Neural progenitor cell (in vitro differentiated cells): ENCODE data around the gene CACNA1D. TPM values are rescaled to one million over a fixed set of nuclear protein-coding genes. Genes with fewer than 3 reads are reported as not detected.

Experiments
- DNase-seq: peaks from one replicate; pipeline ENCODE4 v3.0.0-alpha.2; 2016; ENCODE audit warnings: low spot score
- H2AFZ ChIP-seq: fragments of 200-600 bp; sonication (generic); replicated peaks from 2 replicates; pipeline ENCODE4 v1.6.1; 2016; ENCODE audit warnings: antibody characterized with exemption
- H3F3A ChIP-seq: fragments of 200-600 bp; sonication (generic); 2 replicates; pipeline ENCODE4 v1.6.1; 2016; ENCODE audit warnings: antibody characterized with exemption, low read depth
- H3K27ac ChIP-seq: fragments of 200-600 bp; sonication (generic); 2 replicates; pipeline ENCODE4 v1.5.1; 2016; ENCODE audit warnings: mild to moderate bottlenecking
- H3K27me3 ChIP-seq: fragments of 200-600 bp; sonication (generic); 2 replicates; pipeline ENCODE4 v1.6.1; 2016; ENCODE audit warnings: mild to moderate bottlenecking, moderate library complexity
- H3K36me3 ChIP-seq: fragments of 200-600 bp; sonication (generic); 2 replicates; pipeline ENCODE4 v1.5.1; 2016
- H3K4me1 ChIP-seq: fragments of 200-600 bp; sonication (generic); 2 replicates; pipeline ENCODE4 v1.6.1; 2016; ENCODE audit warnings: mixed run types
- H3K4me2 ChIP-seq: fragments of 200-600 bp; sonication (generic); 2 replicates; pipeline ENCODE4 v1.6.1; 2016
- H3K4me3 ChIP-seq: fragments of 200-600 bp; sonication (generic); 2 replicates; pipeline ENCODE4 v1.5.1; 2016
- H3K79me2 ChIP-seq: fragments of 200-600 bp; sonication (generic); 2 replicates; pipeline ENCODE4 v1.6.1; 2016; ENCODE audit warnings: low read depth
- H3K9ac ChIP-seq: fragments of 200-600 bp; sonication (generic); 2 replicates; pipeline ENCODE4 v1.6.1; 2016
- H3K9me3 ChIP-seq: fragments of 200-600 bp; sonication (generic); 2 replicates; pipeline ENCODE4 v1.5.1; 2016; ENCODE audit warnings: low read depth
- H4K20me1 ChIP-seq: fragments of 200-600 bp; sonication (generic); 2 replicates; pipeline ENCODE4 v1.6.1; 2016; ENCODE audit warnings: low read depth
- H3K27ac Mint-ChIP-seq: 3 replicates; pipeline ENCODE4 v1.8.0; 2021; ENCODE audit warnings: mixed read lengths
- H3K27me3 Mint-ChIP-seq: 2 replicates; pipeline ENCODE4 v1.8.0; 2022; ENCODE audit warnings: low read depth, mild to moderate bottlenecking, inconsistent platforms, moderate library complexity, mixed read lengths; ENCODE audit not compliant: insufficient read depth
- H3K36me3 Mint-ChIP-seq: 3 replicates; pipeline ENCODE4 v1.8.0; 2021; ENCODE audit warnings: mixed read lengths
- H3K4me1 Mint-ChIP-seq: 3 replicates; pipeline ENCODE4 v1.8.0; 2021; ENCODE audit warnings: mixed read lengths
- H3K4me3 Mint-ChIP-seq: 3 replicates; pipeline ENCODE4 v1.8.0; 2021; ENCODE audit warnings: mild to moderate bottlenecking, moderate library complexity, mixed read lengths
- H3K9me3 Mint-ChIP-seq: 3 replicates; pipeline ENCODE4 v1.8.0; 2020; ENCODE audit warnings: mixed read lengths
- EZH2 ChIP-seq: fragments of 200-600 bp; sonication (generic); IDR thresholded peaks from 2 replicates; pipeline ENCODE4 v1.6.1; 2017; ENCODE audit warnings: antibody characterized with exemption, mild to moderate bottlenecking, moderate library complexity
- EZH2phosphoT487 ChIP-seq: fragments of 200-600 bp; sonication (generic); IDR thresholded peaks from 2 replicates; pipeline ENCODE4 v1.6.1; 2017; ENCODE audit warnings: antibody characterized with exemption
- total RNA-seq: library from RNA; depleted of rRNA; stranded (reverse); fragments of >200 nt; gene quantifications from 2 replicates; pipeline ENCODE4 v1.2.3, GENCODE V29; 2015; ENCODE audit warnings: low replicate concordance
- TF ChIP-seq, protein P1 (sequence below): fragments of 200-600 bp; sonication (generic); IDR thresholded peaks from 2 replicates; pipeline ENCODE4 v1.5.1; 2017; ENCODE audit warnings: antibody characterized with exemption, mild to moderate bottlenecking

Gene CACNA1D
- total RNA-seq, 1 donor from 2014 or later: 4.7 TPM

DNA sequence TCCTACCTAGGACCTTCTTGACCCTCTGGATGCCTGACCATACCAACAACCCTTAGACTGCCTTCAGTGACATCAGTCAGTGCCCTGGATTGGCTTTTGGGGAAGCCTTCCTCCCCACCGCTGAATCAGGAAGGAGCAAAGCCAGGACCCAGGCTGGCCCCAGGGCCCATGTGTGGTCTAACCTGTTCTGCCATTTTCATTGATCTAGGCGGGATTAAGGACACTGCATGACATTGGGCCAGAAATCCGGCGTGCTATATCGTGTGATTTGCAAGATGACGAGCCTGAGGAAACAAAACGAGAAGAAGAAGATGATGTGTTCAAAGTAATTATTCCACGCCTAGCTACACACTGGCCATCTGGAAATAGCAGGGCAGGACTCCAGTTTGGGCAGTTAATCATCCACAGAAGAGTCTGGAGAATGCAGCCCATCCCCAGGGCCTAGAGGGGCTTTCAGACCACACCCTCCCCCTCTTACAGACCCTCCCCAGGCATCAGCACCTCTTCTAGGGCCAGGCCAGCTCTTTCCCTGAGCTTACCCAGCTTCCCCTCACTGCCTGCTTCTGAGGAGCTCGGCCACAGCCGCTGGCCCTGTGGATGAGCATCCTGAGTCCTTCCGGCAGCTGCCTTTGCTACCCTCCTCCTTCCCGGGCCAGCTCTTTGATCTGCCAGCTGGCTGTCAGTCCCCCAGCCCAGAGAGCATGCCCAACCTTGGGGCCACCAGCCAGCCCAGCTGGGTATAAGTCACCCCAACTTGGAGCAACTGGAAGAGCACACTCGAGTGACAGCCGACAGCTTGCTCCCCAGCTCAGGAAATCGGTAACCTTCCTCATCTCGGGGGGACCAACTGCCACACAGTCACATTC is 305.9 kb downstream of the CACNA1D start:
- Mint-ChIP-seq H3K27me3 (no peaks in the 10 kb centered on the region), H3K27ac (no peak overlapping the region), H3K4me1 (peaks cover 23% of the 10 kb centered on the region), H3K36me3 (no peaks in the 10 kb centered on the region), H3K4me3 (no peak overlapping the region), H3K9me3 (no peaks in the 10 kb centered on the region)
- H3K9ac ChIP-seq: no peak overlapping the region
- no peak for DNase-seq
- H3K36me3 ChIP-seq: no peaks in the 10 kb centered on the region
- H4K20me1 ChIP-seq: no peaks in the 10 kb centered on the region
- H2AFZ ChIP-seq: no peak overlapping the region
- H3K9me3 ChIP-seq: no peaks in the 10 kb centered on the region
- H3K4me3 ChIP-seq: no peak overlapping the region
- H3F3A ChIP-seq: no peaks in the 10 kb centered on the region
- TF ChIP-seq EZH2phosphoT487 (no peak), EZH2 (no peak)
- TF ChIP-seq, protein P1, sequence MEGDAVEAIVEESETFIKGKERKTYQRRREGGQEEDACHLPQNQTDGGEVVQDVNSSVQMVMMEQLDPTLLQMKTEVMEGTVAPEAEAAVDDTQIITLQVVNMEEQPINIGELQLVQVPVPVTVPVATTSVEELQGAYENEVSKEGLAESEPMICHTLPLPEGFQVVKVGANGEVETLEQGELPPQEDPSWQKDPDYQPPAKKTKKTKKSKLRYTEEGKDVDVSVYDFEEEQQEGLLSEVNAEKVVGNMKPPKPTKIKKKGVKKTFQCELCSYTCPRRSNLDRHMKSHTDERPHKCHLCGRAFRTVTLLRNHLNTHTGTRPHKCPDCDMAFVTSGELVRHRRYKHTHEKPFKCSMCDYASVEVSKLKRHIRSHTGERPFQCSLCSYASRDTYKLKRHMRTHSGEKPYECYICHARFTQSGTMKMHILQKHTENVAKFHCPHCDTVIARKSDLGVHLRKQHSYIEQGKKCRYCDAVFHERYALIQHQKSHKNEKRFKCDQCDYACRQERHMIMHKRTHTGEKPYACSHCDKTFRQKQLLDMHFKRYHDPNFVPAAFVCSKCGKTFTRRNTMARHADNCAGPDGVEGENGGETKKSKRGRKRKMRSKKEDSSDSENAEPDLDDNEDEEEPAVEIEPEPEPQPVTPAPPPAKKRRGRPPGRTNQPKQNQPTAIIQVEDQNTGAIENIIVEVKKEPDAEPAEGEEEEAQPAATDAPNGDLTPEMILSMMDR: no peak
- no peaks in the 10 kb centered on the region for H3K79me2 ChIP-seq
- no peak overlapping the region for H3K27ac ChIP-seq
- no peaks in the 10 kb centered on the region for H3K4me1 ChIP-seq
- H3K4me2 ChIP-seq: no peak overlapping the region
- H3K27me3 ChIP-seq: no peaks in the 10 kb centered on the region

DNA sequence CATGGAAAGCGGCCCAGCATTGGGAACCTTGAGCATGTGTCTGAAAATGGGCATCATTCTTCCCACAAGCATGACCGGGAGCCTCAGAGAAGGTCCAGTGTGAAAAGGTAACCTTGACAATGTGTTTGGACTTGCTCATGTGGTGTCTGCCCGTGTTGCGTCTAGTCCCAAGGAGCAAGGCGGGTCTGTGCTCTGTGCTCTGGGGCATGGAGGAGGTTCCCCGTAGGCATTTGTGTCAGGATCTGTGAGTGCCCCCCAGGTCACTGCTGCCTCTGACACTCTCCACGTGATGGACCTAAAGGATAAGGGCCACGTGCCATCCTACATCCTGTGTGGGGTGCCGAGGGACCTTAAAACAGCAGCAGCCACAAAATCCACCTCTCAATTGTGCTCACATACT is 306.9 kb downstream of the CACNA1D start:
- Histone ChIP-seq H2AFZ (no peak overlapping the region), H3K27me3 (no peaks in the 10 kb centered on the region), H3K4me2 (no peak overlapping the region), H3K79me2 (no peaks in the 10 kb centered on the region), H3K27ac (no peak overlapping the region), H3K4me1 (no peaks in the 10 kb centered on the region), H3K36me3 (no peaks in the 10 kb centered on the region), H3F3A (no peaks in the 10 kb centered on the region), H4K20me1 (no peaks in the 10 kb centered on the region), H3K9ac (no peak overlapping the region), H3K9me3 (no peaks in the 10 kb centered on the region), H3K4me3 (no peak overlapping the region)
- H3K9me3 Mint-ChIP-seq: no peaks in the 10 kb centered on the region
- no peak for DNase-seq
- H3K27me3 Mint-ChIP-seq: no peaks in the 10 kb centered on the region
- no peak overlapping the region for H3K27ac Mint-ChIP-seq
- H3K4me3 Mint-ChIP-seq: no peak overlapping the region
- peaks cover 21% of the 10 kb centered on the region for H3K4me1 Mint-ChIP-seq
- TF ChIP-seq, protein P1: no peak
- TF ChIP-seq EZH2phosphoT487 (no peak), EZH2 (no peak)
- no peaks in the 10 kb centered on the region for H3K36me3 Mint-ChIP-seq

DNA sequence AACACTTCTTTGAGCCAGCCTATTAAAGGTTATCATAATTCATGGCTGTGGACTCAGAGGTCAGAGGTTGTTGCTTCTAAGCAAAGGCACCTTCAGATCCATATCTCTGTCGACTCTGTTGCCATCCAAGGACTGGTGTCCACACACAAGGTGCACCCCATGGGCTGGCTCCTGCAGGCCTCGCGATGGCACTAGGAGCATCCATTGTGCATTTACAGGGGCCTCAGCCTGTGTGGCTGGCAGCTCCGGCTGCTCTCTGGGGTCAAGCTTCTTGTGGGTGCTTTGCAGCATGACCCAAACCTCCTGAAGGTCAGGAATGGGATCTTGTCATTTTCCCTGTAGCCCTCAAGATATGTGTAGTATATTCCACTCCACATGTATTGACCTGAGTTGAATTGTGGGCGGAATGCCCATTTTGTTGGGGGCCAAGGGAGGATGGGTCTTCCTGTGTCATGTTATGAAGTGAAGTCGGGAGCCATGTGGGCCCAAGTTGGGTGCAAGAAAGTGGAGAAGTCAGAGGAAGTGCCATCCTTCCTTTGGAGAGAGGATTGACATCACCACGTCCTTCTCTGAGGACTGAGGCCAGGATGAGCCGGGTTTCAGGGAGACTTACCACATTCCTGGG is 308.0 kb downstream of the CACNA1D start:
- H3K4me3 Mint-ChIP-seq: no peak overlapping the region

More for the DNA sequence above, 308.0 kb downstream of the CACNA1D start:
- Histone ChIP-seq H4K20me1 (no peaks in the 10 kb centered on the region), H3K4me3 (no peak overlapping the region), H3K79me2 (no peaks in the 10 kb centered on the region), H3K9me3 (no peaks in the 10 kb centered on the region), H3K36me3 (no peaks in the 10 kb centered on the region), H3K27me3 (no peaks in the 10 kb centered on the region), H3K27ac (no peak overlapping the region), H2AFZ (no peak overlapping the region), H3K4me2 (no peak overlapping the region), H3K9ac (no peak overlapping the region), H3K4me1 (no peaks in the 10 kb centered on the region), H3F3A (no peaks in the 10 kb centered on the region)
- no peaks in the 10 kb centered on the region for H3K9me3 Mint-ChIP-seq
- H3K4me1 Mint-ChIP-seq: peaks cover 28% of the 10 kb centered on the region
- H3K27me3 Mint-ChIP-seq: peaks cover 3% of the 10 kb centered on the region
- H3K36me3 Mint-ChIP-seq: no peaks in the 10 kb centered on the region
- no peak overlapping the region for H3K27ac Mint-ChIP-seq
- DNase-seq: no peak
- TF ChIP-seq EZH2: no peak
- TF ChIP-seq EZH2phosphoT487: no peak
- TF ChIP-seq, protein P1: no peak
